NB4 (cell line): Measurements from ENCODE around the gene SHISA8.

ENCODE experiments used
- MYC ChIP-seq: IDR thresholded peaks from 2 replicates; pipeline ENCODE4 v1.6.1; 2011; ENCODE audit warnings: low read depth, low read length
- POLR2A ChIP-seq: IDR thresholded peaks from 2 replicates; pipeline ENCODE4 v1.6.1; 2011; ENCODE audit warnings: mild to moderate bottlenecking; ENCODE audit not compliant: insufficient read length; ENCODE audit errors: extremely low read depth
- TF ChIP-seq, protein P1 (sequence below): IDR thresholded peaks from one replicate; pipeline ENCODE4 v1.5.1; 2012; ENCODE audit warnings: low read depth, low read length
- TF ChIP-seq, protein P2 (sequence below): IDR thresholded peaks from 2 replicates; pipeline ENCODE4 v1.6.1; 2011; ENCODE audit warnings: low read depth, low read length

DNA sequence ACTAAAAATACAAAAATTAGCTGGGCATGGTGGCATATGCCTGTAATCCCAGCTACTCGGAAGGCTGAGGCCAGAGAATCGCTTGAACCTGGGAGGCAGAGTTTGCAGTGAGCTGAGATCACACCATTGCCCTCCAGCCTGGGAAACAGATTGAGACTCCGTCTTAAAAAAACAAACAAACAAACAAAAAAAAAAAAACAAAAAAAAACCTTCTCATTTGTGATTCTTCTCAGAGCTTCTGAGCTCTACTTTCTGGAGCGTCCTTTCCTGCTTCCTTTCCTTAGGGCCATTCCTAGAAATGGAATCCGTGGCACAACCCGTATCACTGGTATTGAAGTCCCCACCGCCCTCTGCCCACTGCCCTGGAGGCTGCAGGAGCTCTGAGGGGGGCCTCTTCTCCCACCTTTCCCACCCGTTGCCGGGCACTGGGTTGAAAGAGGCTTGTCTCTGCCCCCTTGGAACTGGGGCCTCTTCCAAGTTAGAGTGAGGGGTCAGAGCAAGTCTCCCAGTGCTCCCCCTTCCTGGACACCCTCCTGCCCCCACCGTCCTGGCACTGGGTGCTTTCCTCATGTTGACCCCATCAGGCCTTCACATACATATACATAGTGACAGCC, 2.0 kb upstream of the SHISA8 start:
- TF ChIP-seq, protein P1, sequence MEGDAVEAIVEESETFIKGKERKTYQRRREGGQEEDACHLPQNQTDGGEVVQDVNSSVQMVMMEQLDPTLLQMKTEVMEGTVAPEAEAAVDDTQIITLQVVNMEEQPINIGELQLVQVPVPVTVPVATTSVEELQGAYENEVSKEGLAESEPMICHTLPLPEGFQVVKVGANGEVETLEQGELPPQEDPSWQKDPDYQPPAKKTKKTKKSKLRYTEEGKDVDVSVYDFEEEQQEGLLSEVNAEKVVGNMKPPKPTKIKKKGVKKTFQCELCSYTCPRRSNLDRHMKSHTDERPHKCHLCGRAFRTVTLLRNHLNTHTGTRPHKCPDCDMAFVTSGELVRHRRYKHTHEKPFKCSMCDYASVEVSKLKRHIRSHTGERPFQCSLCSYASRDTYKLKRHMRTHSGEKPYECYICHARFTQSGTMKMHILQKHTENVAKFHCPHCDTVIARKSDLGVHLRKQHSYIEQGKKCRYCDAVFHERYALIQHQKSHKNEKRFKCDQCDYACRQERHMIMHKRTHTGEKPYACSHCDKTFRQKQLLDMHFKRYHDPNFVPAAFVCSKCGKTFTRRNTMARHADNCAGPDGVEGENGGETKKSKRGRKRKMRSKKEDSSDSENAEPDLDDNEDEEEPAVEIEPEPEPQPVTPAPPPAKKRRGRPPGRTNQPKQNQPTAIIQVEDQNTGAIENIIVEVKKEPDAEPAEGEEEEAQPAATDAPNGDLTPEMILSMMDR, result no peak
- TF ChIP-seq POLR2A, result no peak
- TF ChIP-seq MYC, result no peak
- TF ChIP-seq, protein P2, sequence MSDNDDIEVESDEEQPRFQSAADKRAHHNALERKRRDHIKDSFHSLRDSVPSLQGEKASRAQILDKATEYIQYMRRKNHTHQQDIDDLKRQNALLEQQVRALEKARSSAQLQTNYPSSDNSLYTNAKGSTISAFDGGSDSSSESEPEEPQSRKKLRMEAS, result no peak
